HG03521 (cell line): ENCODE results near the gene RBM47.
"Not testable (repeated sequence)": the region's sequence is repeated elsewhere in the genome, so short reads cannot be mapped to it uniquely, and the experiment has no call there.

Source experiments
- ATAC-seq: cut with Tn5 transposase; IDR thresholded peaks from one replicate; pipeline ENCODE4 v1.9.1; 2021; ENCODE audit warnings: mild to moderate bottlenecking, moderate library complexity; ENCODE audit not compliant: unreplicated experiment

RBM47 gene

DNA sequence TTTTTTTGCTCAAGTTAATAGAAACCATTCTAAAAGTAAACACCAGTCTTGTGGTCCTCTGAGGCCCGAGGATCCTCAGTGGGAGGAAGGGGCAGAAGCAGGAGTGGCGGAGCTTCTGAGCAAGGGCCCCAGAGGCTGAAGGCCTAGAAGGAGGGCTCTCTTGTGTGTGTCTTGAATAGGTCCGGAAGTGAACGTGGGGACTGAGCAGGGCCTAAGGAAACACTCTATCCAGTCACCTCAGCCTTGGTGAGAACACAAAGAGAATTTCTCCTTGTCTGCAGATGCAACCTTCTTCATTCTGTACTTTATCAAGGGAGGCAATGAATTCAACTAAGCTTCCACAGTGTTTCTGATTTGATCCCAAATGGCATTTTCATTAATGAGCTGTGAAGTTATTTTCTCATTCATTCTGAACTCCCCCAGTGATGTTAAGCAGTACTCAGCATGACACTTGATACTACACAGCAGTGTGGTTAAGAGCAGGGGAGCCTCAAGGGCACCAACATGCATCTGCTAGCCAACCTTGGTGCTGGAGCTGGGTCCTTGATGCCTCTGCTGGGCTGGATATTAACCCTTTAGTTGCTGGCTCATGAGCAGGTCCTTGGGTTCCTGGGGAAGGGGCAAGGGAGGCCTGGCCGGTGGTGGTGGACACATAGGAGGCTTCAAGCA lies 64.7 kb downstream of the RBM47 start:
- ATAC-seq = no peak

GRCh38 chr4:40564004-40564403 lies 65.7 kb downstream of the RBM47 start:
- no peak for ATAC-seq

GRCh38 chr4:40563401-40563800 lies 66.3 kb downstream of the RBM47 start:
- no peak for ATAC-seq

- no peak for ATAC-seq
Observed at GRCh38 chr4:40562681-40563080, 67.0 kb downstream of the RBM47 start.

DNA sequence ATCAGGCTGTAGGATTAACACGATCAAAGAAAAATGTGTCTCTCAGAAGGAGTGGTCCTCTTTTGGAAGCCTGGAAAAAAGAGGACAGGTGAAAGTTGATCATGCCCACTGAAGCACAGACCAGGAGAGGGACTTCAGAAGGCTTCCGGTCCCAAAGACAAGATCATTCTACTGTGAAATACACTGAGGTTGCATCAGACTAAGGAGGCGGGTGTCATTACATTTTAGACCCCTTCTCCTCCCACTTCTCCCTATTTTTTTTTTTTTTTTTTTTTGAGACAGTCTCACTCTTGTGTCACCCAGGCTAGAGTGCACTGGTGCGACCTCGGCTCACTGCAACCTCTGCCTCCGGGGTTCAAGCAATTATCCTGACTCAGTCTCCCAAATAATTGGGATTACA lies 67.5 kb downstream of the RBM47 start:
- ATAC-seq = no peak

DNA sequence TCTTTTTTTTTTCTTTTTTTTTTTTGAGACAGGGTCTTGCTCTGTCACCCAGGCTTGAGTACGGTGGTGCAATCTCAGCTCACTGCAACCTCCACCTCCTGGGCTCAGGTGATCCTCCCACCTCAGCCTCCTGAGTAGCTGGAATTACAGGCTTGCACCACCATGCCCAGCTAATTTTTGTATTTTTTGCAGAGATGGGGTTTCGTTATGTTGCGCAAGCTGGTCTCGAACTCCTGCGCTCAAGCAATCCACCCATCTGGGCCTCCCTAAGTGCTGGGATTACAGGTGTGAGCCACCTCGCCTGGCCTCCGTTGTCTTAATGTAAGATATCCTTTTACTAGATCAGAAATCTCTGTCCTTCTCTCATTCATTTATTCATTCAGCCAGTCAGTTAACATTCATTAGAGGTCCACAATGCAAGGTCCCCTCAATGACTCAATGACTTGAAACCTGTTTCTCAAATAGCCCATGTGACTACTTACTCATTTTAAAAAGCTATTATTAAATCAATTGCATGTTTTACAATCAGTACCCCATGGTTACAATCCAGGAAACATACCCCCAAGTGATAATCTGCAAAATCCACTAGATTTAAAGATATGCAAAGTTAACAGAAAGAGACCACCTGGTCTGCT lies 68.0 kb downstream of the RBM47 start:
- not testable (repeated sequence) for ATAC-seq

GRCh38 chr4:40559585-40560465 lies 69.8 kb downstream of the RBM47 start:
- no peak for ATAC-seq

DNA sequence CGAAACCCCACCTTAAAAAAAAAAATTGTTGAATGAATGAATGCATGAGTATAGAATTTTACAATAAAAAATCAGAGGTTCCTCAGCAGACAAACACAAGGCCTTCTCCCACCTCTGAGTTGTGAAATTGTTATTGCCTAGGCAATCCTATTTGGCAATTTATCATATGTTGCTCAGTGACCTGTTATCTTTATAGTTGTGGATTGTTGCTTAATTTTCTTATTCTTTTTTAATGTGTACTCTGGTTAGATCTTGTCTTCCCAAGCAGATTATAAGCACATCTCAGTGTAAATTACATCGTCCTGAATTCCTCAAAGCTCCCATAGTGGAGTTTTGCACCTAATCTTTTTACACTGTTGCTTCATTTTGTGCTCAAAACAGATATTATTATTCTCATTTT lies 71.9 kb downstream of the RBM47 start:
- no peak for ATAC-seq

DNA sequence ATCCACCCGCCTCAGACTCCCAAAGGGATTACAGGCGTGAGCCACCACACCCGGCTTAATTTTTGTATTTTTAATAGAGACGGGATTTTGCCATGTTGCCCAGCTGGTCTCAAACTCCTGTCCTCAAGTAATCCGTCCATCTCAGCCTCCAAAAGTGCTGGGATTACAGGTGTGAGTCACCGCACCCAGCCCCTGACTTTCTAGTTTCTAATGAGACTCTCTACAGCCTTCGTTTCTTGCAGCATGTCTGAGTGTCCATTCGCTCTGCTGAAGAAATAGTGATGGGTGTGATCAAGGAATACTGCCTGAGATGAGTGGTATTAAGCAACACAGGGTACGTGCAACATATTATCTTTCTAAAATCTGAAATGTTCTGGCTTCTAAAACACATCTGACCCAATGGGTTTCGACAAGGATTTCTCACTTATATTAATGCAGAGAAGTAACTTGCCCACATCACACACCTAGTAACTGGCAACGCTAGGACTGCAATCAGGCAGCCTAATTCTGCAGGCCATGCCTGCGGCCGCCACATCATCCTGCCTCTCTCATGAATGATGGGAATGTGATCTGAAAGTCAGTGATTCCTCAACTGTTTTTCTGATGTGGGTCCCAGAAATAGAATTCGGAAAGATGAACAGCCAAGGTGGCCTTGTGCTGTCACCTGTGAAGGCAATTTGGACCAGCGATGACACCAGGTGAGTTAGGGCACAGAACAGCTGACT lies 74.3 kb downstream of the RBM47 start:
- no peak for ATAC-seq

DNA sequence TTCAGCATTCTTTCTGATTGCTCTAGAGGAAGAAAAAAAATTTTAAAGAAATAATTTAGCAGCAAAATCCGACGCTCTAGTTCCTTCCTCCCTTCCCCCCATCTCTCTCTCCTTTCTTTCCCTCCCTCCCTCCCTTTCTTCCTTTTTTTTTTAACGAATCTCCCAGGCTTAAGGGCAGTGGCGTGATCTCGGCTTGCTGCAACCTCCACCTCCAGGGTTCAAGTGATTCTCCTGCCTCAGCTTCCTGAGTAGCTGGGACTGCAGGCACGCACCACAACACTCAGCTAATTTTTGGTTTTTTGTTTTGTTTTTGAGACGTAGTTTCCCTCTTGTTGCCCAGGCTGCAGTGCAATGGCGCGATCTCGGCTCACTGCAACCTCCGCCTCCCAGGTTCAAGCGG lies 75.0 kb downstream of the RBM47 start:
- ATAC-seq = not testable (repeated sequence)

GRCh38 chr4:40553995-40554394 lies 75.7 kb downstream of the RBM47 start:
- no peak for ATAC-seq

DNA sequence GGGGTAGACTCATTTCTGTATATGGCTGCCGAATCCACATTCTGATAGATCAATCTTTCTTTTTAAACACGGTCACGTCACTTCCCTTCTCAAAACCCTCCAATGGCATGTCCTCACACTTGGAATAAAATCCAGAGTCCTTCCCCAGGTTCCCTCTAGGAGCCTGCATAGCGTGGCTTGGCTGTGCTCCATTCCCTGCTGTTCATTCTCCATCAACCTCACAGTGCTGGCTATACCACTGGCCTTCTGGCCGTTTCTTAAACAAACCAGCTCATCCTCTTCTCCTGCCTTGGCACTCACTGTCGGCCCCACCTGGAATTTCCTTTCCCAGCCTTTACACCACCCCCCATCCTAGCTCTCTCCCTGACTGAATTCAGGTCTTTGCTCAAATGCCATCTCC lies 77.1 kb downstream of the RBM47 start:
- ATAC-seq = no peak

DNA sequence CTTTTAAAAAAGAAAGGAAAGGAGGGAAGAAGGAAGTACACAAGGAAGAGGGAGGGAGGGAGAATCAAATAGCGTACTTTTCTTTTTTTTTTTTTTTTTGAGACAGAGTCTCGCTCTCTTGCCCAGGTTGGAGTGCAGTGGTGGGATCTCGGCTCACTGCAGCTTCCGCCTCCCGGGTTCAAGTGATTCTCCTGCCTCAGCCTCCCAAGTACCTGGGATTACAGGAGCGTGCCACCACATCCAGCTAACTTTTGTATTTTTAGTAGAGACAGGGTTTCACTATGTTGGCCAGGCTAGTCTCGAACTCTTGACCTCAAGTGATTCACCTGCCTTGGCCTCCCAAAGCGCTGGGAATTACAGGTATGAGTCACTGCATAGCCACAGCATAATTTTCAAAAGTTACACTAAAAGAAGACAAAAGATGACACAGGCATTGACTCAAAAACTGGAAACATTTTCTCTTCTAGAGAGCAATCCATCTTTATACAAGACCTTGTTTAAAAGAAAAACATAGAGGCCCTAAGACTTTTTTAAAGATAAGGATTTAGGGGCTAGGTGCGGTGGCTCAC lies 78.0 kb downstream of the RBM47 start:
- not testable (repeated sequence) for ATAC-seq

- peak; percentile 80 for ATAC-seq
Observed at GRCh38 chr4:40550948-40551462, 78.7 kb downstream of the RBM47 start.

DNA sequence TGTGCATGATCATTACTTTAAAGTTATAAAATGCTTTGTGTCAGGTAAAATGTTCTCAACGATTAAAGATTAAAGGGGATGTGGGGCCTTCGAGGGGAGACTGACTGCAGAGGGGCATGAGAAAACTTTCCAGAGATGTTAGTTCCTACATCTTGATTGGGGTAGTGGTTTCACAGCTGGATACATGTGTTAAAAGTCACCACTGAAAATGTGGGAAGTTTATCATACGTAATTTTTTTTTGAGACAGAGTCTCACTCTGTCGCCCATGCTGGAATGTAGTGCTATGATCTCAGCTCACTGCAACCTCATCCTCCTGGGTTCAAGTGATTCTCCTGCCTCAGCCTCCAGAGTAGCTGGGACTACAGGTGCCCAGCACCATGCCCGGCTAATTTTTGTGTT lies 79.5 kb downstream of the RBM47 start:
- no peak for ATAC-seq

GRCh38 chr4:40548256-40548655 lies 81.4 kb downstream of the RBM47 start:
- ATAC-seq = no peak

DNA sequence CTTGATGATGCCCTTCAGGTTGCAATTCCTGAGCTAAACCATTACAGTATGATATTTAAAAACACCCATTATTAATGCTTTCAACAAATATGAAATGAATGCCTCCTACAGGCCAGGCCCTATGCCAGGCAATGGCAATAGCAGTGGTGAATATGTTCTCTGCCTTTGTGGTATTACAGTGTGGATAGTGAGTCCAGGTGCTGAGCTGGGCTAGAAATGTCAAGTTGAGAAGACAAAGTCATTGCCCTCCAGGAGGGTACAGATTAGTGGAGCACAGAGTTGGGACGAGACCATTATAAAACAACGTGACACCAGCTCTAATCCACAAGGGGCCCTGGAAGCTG lies 81.9 kb downstream of the RBM47 start:
- ATAC-seq = no peak

- no peak for ATAC-seq
Observed at GRCh38 chr4:40546969-40547788, 82.5 kb downstream of the RBM47 start.

- ATAC-seq = no peak
Observed at GRCh38 chr4:40546506-40546905, 83.2 kb downstream of the RBM47 start.

GRCh38 chr4:40545487-40545886 lies 84.2 kb downstream of the RBM47 start:
- ATAC-seq = not testable (repeated sequence)
